GM21447 (cell line): ENCODE measurements around the gene PFN4.

Experiments
- ATAC-seq: cut with Tn5 transposase; IDR thresholded peaks from one replicate; pipeline ENCODE4 v1.9.1; 2021; ENCODE audit not compliant: unreplicated experiment

Gene PFN4

GRCh38 chr2:24082787-24083566 lies 40.2 kb downstream of the PFN4 start:
- ATAC-seq = no peak

- ATAC-seq = no peak
Observed at GRCh38 chr2:24080701-24081100, 42.4 kb downstream of the PFN4 start.

- ATAC-seq = no peak
Observed at GRCh38 chr2:24077879-24078278, 45.3 kb downstream of the PFN4 start.

GRCh38 chr2:24077535-24077877 lies 45.6 kb downstream of the PFN4 start:
- ATAC-seq = no peak

- peak; percentile 11 for ATAC-seq
Observed at GRCh38 chr2:24076849-24077534, 46.1 kb downstream of the PFN4 start.

GRCh38 chr2:24075915-24076848 lies 47.0 kb downstream of the PFN4 start, which contains the start of gene SF3B6:
Gene SF3B6, minus strand, starts transcription at chr2:24076326. Its CDS starts 97 bp downstream, at chr2:24076229.
- peak; percentile 93 for ATAC-seq

GRCh38 chr2:24075259-24075658 lies 47.9 kb downstream of the PFN4 start:
- no peak for ATAC-seq

GRCh38 chr2:24073816-24074215 lies 49.3 kb downstream of the PFN4 start:
- no peak for ATAC-seq

- no peak for ATAC-seq
Observed at GRCh38 chr2:24072259-24072658, 50.9 kb downstream of the PFN4 start.

GRCh38 chr2:24065341-24065740 lies 57.8 kb downstream of the PFN4 start:
- no peak for ATAC-seq
